COLO668 (cell line): Measurements from ENCODE around the gene VAMP5.
A peak's percentile ranks its signal among the peaks of the same experiment; 100 is the strongest.
"Not testable (repeated sequence)": the region's sequence is repeated elsewhere in the genome, so short reads cannot be mapped to it uniquely, and the experiment has no call there.

ENCODE experiments used
- DNase-seq: peaks from one replicate; lab custom pipeline; 2025; ENCODE audit not compliant: unreplicated experiment; lab: John Stamatoyannopoulos, UW

The VAMP5 gene

DNA sequence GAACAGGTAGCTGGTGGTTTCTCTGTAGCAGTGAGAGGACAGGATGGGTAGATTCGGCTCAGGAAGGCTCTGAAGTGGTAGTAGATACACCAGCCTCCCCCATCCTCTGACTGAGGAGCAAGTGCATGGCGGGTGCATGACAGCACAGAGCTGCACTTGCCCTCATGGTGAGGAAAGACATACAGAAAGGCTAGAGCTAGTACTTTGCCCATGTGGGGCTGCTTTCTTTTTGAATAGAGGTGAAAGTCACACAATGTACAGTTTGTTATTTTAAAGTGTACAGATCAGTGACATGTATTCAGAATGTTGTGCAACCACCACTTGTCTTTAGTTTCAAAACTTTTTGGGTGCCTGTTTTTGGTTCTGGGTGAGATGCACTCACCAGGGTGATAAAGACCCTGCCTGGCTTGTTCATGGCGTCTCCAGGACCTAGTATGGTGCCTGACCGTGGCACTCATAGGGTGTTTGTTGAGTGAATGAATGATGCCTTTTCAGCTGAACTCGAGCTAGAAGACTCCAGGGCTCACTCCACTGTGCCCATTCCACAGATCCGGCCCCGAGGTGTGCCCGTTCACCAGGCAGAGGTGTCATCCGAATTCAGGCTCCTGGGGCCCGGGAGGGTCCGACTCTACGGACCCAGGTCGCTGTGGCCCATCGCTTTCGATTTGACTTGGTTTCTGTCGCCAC, 421 bp upstream of the VAMP5 start:
- no peak for DNase-seq

DNA sequence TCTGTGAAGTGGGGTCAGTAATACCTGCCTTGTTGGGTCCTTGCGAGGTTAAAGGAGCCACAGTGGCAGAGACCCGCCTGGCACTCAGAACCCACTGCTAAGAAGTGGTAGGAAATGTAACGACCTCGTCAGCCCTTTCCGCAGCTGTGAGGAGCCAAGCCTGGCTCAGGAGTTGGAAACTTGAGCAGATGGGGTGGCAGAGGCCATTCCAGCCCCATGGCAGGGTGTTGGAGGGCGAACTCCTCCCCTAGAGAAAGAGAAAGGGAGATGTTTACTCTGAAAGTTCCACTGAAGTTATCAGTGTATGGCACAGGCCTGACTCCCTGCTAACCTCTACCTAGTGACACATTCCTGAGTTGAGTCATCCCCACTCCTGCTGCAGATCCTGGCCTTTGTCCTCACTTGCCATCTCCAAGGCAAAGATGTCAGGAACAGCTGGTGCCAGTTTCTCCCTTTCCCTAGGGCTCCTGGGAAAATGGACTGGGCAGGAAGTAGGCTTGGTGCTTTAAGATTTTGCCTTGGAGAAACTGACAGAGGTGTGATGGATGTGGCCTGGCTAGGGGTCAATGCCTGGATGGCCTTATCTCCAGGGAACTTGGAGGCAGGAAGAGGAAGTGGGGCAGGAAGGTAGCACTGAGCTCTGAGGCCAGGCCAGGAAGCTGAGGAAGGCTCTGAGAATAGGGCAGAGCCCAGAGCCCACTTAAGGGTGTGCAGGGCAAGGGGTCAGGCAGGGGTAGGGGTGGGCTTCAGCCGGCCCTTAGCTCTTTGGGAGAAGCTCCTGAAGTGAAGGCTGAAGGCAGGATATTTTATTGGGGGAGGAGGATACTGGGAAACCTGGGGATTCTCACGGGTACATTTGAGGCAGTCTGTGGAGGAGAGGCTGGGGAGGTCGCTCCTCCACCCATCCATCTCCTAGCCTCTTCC, 888 bp downstream of the VAMP5 start:
- DNase-seq = no peak

DNA sequence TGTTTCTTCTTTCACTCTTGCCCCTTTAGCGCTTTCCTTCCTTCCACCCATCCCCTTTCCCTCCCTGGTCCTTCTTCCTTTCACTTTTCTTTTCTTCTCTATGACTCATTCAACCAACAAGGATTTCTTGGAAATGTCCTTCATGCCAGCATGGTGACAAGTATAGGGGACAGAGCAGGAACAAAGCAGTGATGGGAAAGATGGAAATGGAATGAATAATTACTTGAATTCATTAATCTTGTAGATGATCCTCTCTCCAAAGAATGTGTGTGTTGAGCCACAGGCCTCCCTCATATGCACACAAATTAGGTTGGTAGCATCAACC, 1.5 kb downstream of the VAMP5 start:
- no peak for DNase-seq

DNA sequence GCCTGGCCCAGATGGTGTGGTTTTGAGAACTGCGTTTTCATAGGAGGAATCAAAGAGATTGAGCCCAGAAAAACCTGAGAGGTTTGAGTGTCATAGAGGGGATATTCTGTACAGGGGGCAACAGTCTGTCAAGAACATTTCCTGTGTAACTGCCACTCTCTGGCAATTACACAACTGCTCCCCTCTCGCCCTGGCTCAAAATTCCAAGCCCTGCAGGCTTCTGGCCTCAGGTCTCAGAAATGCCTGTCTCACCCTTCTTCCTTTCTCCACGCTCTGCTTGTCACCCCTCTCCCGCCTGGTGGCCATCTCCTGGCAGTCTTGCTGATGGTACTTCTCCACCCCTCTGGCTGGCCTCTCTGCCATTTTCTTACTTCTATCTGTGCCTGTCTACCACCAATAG, 4.0 kb downstream of the VAMP5 start:
- DNase-seq = no peak

DNA sequence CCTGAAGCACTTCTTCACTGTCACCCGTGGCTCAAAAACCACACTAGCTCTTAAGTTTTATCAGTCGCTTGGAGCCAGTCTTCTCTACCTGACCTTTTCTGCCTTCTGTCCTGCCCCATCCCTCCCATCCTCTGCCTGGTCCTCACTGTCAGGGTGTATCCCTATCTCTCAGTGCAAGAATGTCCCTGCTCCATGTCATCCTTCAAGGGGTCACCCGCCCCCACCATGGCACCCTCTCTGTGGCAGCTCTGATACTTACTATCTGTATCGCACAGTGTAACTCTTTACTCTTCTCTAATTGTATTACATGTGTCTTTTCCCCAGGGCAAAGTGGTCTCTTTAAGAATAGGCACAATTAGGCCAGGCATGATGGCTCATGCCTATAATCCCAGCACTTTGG, 4.4 kb downstream of the VAMP5 start:
- no peak for DNase-seq

DNA sequence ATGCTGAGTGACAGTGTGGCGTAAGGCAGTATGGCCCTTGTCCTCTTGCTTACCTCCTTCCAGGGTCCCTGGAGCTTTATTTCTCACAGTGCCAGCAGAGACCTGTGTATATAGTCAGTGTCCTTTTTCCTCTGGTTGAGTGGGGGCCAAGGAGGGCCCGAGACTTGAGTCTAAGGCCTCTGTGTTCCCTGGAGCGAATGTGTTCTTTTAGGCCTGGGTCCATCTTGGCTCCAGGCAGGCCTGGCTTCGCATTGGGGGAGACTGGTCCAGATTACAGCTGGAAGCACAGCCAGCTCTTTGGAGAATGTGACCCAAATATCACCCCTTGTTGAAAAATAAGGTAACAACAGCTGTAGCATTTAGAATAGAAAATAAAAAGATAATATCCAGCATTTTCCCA, 5.0 kb downstream of the VAMP5 start:
- no peak for DNase-seq

DNA sequence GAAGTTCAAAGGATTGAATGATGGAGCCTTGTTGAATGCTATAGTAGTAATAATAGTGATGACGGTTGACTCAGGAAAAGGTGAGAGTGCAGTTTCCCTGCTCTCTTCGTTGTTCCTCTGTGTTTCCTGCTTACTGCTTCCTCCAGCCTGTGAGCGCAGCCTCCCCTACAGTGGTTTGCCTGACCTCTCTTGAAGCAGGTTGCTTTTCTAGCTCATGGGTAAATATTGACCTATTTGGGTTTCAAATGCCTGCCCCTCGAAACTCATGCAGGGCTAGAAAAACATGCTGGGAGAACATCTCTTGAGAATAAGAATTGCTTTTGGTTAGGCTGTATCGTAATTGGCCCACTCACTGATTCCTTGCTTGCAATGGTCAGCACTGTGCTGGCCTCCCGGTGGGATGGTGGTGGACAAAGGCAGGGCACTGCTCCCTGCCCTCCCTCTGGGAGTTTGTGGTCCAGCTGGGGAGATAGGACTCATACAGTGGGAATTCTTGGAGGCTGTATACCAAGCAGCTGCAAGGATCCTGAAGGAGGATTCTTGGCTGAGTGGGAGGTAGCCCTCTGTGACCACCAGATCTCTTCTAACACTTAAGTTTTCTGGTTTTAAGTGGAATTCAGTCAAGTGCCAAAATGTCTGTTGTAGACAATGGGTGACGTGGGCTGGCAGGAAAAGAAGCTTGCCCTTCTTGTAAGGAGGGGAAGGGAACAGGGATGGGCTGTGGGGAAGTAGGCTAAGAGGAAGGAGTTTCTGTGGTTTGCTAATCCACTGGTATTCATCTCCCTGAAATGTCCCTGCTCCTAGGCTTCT, 6.0 kb downstream of the VAMP5 start:
- DNase-seq = peak; percentile 29

DNA sequence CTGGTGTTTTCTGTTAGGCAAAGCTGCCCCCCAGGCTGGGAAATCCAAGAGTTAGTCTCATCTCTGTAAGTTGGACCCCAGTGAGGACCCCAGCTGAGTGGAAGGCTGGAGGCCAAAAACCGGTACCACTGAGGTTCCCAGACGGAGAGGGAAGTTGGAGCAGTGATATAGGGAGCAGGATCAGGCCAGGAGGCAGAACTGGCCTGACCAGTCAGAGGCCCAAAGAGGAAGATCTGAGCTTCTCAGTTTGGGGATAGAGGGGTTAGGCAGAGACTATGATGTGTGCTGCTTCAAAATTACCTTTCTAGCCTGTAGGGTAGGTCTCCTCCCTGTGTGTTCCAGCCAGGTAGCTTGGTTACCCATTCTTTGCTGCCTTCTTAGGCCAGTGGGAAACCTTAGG, 6.7 kb downstream of the VAMP5 start:
- no peak for DNase-seq

DNA sequence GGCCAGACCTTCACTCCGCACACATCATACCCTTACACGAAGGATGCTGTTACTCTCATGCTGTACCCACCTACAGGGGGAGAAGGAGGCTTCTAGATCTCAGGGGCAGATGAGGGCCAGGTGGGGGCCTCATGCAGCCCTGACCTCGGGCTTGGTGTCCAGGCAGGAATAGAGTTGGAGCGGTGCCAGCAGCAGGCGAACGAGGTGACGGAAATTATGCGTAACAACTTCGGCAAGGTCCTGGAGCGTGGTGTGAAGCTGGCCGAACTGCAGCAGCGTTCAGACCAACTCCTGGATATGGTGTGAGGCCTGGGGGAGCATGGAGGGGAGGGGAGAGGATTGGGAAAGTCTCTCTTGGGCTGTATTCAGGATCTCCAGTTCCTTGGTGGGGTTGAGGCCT, 7.3 kb downstream of the VAMP5 start:
- no peak for DNase-seq

DNA sequence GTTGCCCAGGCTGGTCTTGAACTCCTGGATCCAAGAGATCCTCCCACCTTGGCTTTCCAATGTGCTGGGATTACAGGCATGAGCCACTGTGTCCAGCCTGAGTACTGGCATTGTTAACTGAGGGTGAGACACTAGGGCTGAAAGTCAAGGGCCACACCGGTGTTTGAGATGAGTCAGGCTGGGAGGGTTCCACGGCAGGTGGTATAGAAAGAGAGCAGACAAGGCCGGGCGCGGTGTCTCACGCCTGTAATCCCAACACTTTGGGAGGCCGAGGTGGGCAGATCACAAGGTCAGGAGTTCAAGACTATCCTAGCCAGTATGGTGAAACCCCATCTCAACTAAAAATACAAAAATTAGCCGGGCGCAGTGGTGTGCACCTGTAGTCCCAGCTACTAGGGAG, 8.1 kb downstream of the VAMP5 start:
- DNase-seq = not testable (repeated sequence)

DNA sequence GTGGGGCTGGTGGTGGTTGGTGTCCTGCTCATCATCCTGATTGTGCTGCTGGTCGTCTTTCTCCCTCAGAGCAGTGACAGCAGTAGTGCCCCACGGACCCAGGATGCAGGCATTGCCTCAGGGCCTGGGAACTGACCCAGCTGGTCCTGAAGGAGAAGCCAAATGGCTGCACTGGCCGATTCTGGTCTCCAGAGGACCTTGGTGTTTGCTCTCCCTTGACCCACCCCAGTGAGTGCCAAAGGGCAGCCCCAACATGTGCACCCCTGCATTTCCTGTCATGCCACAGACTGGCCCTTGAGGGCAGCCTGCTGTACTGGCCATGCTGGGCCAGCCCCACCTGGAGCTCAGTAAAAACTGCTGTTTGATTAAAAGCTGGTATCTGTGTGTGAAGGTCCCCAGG, 8.8 kb downstream of the VAMP5 start:
- DNase-seq = no peak

DNA sequence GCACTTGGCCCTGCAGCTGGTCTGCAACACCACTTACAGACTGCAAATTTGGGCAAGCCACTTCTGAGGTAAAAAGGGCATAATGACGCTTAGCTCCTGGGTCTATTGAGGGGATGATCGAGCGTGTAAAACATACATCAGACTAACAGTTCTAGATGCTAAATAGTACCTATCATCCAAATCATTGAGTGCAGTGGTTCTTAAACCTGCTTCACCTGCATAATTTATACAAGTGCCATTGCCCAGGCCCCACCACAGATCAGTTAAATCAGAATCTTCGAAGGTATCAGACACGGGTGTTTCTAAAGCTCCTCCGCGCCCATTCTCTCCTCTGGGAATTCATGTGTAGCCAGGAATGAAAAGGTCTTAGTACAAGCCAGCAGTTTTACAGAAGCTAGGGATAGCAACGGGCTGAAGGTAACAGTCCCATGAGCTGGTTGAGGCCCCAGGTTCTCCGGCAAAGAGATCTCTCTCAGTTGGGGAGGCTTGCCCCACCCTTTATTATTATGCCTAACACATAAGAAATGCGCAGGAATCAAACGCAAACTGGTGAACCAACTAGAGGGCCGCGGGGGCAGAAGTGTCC, 10.6 kb downstream of the VAMP5 start:
- no peak for DNase-seq

DNA sequence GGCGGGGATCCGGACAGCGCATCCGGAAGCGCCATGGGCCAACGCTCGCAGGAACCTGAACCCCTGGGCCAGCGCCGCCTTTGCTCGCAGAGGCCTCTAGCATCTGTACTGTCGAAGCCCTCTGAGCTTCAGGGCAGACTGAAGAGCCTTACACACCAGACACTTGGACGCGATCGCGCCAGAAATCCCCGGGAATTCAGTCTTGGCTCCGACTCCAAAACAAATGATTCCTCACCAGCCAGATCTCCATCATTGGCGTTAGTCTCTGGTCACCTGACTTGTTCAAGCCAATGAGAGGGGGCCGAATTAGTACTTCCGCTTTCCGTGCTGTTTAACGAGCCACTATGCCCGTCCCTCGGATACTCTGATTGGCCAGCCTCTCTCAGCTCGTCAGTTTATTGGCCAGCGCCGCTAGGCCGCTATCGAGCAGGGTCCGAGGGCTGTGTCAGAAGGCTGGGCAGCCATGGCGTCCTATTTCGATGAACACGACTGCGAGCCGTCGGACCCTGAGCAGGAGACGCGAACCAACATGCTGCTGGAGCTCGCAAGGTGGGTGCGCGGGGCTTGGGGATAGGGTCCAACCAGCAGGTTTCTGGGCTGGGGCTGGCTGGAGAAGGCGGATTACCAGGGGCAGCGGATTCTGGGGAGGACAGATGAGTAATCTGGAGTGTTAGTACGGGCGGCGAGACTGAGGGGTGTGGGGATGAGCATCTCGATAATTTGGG, 11.2 kb downstream of the VAMP5 start, which contains the start of gene RNF181:
Gene RNF181 (plus strand): TSS at position 445 of the 725 bp plus-strand sequence. CDS start 19 bp downstream, at position 464.
- DNase-seq = peak; percentile 92

DNA sequence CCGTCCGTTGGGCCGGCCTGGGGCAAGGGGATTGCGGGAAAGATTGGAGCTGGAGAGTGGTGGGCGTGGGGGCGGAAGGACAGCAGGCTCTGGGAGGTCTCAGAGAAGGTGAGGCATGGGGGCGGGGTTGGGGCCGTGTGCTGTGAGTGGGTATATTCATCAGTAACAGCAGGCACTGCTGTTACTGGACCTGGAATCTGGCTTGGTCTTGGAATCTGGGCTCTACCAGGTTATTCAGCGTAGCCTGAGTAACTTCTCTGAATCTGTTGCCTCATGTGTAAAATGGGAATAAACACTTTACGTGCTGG, 11.7 kb downstream of the VAMP5 start:
- DNase-seq = no peak

DNA sequence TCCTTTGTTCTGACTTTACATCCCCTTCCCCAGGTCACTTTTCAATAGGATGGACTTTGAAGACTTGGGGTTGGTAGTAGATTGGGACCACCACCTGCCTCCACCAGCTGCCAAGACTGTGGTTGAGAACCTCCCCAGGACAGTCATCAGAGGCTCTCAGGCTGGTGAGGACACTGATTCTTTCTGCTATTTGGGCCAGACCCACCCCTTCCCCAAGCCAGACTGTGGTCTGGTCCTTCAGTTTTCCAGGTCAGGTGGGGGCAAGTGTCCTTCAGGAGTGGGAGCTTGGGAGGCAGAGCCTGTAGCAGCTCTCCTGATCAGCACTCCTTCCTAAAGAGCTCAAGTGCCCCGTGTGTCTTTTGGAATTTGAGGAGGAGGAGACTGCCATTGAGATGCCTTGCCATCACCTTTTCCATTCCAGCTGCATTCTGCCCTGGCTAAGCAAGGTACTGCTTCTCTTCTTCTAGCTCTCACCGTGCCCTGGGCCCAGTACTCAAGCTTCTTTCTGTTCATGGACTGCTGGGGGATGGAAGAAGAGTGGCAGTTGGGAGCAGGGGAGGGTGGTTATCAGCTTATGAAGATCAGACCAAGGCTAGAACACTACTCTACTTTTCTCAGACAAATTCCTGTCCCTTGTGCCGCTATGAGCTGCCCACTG, 12.4 kb downstream of the VAMP5 start:
- DNase-seq = no peak

DNA sequence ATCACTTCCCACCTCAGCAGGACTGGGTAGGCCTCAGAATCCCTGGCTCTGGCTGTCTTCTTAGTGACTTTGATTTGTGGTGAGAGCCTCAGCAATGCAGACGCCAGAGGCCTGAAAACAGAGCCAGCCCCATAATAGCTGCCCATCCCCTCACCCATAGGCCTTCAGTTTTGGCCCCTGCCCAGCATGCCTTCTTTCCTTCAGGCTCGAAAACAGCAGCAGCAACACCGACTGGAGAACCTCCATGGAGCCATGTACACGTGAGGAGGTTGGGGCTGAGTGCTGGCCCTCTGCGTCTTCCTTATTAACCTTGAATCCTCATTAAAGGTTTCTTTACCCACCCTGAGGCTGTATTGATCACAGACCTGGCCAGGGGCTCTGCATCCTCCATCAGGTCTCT, 13.0 kb downstream of the VAMP5 start:
- no peak for DNase-seq

DNA sequence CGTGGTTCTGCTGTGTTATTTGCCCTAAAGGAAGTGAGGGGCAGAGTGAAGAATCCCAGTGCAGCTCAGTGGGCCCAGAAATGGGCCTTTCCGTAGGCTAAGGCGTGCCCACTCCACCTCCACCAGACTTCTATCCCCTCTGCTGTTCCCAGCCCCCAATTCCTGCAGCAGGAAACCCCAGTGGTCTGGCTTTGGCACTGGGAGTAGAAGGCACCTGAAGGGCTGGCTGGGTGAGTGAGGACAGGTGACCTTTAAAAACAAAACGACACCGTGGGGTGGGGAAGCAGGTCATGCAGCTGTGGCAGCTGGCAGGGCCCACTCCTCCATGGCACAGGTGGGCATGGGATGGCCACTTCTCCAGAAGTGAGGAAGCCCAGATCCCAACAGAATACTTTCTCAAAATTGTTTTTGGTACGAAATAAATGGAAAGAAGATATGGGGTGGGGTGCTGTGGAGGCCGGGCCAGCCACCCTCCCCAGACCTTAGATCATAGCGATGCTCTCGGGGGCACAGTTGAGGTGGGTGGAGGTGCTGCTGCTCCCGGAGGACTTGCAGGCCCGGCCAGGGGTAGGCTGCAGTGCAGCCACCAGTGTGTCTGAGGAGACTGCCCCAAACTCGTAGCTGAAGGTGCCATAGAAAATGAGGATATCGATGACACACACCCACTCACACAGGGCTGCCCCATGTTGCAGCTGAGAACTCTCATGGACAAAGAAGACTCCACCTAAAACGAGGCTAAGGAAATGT, 14.5 kb downstream of the VAMP5 start:
- DNase-seq = no peak

DNA sequence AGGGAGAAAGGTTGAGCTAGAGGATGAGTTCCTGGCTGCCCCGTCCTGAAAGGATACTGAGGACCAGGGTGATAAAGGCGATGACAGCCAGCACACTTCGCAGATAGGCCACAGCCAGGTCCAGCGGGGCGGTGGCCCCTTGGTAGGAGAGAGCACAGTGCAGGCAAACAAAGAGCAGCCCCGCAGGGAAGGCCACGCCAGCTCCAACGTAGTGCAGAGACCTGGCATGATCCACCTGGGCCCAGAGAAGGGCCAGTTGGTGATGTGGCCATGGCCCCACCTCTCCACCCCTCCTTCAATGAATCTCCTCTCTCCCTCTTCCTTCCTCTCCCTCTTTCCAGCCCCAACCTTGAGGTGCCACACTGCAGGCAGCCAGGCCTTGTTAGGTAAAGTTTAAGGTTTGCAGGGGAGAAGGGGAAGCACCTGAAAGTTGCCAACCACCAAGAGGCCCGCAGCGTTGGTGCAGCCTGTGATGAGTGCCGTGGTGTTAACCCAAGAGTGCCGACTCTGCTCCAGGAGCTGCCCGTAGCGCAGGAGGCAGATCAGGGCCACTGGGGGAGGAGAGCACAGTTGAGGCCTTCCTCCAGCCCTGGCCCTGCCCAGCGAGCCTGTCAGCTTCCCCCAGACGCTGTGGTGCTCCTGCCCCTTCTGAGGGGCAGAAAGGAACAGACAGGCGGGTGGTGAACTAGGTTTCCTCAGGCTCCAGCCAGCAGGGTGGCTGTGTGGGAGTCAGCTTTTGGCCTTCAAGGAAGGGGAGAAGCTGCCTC, 15.4 kb downstream of the VAMP5 start:
- DNase-seq = no peak

DNA sequence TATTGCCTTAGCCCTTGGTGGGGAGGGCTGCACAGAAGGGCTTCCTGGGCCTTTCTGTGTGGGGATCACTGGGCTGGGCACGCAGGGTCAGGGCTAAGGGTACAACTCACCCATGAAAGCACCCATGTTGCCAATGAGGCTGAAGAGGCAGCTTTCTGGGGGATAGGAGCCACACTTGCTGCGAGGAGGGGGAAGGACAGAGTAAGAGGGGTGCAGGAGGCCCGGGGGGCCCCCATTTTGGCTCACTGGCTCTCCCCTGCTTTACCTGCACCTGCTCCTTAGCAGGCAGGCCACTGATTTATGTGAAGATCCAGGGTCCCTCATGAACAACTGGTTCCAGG, 16.0 kb downstream of the VAMP5 start:
- DNase-seq = no peak
